Heart right ventricle (tissue), 16 donors: Measurements from ENCODE around the gene FAM200C. TPM values are rescaled to one million over a fixed set of nuclear protein-coding genes. Genes with fewer than 3 reads are reported as not detected.
"Not testable (repeated sequence)": the region's sequence is repeated elsewhere in the genome, so short reads cannot be mapped to it uniquely, and the experiment has no call there.

ENCODE experiments used
- ATAC-seq, 8 donors: fragments of 200-7000 bp; cut with Tn5 transposase; one replicate each; pipeline ENCODE4 v1.9.1; 2020; ENCODE audit warnings: mild to moderate bottlenecking in 8 of 8, moderate library complexity in 8 of 8, moderate number of reproducible peaks in 1 of 8
- DNase-seq, 2 donors: peaks; one replicate each; pipeline ENCODE4 v3.0.0-alpha.2; 2020
- H3K27ac ChIP-seq, 10 donors: fragments of 200-600 bp; sonication (generic) in 2 of 10; one replicate each; pipeline versions ENCODE4 v1.5.0 to v1.8.0; 2020 to 2022; ENCODE audit warnings: mild to moderate bottlenecking in 3 of 10
- H3K27me3 ChIP-seq, 7 donors: fragments of 200-600 bp; one replicate each; pipeline ENCODE4 v1.8.0; 2021 to 2022; ENCODE audit warnings: mild to moderate bottlenecking in 2 of 7
- H3K36me3 ChIP-seq, 9 donors: fragments of 200-600 bp; sonication (generic) in 1 of 9; one replicate each; pipeline versions ENCODE4 v1.5.0 to v1.8.0; 2020 to 2022; ENCODE audit warnings: mild to moderate bottlenecking in 2 of 9
- H3K4me1 ChIP-seq, 9 donors: fragments of 200-600 bp; sonication (generic) in 1 of 9; one replicate each; pipeline versions ENCODE4 v1.5.0 to v1.8.0; 2020 to 2022; ENCODE audit warnings: mild to moderate bottlenecking in 4 of 9
- H3K4me3 ChIP-seq, 10 donors: fragments of 200-600 bp; sonication (generic) in 2 of 10; one replicate each; pipeline versions ENCODE4 v1.5.0 to v1.8.0; 2020 to 2022; ENCODE audit warnings: mild to moderate bottlenecking in 7 of 10, moderate library complexity in 2 of 10
- H3K9me3 ChIP-seq, 11 donors: fragments of 200-600 bp in 10 of 11; sonication (generic) in 2 of 11; one replicate each; pipeline versions ENCODE4 v1.5.0 to v1.8.0; 2013 to 2022; ENCODE audit warnings: mild to moderate bottlenecking in 2 of 11, control low read depth in 1 of 11, moderate library complexity in 1 of 11
- CTCF ChIP-seq, 9 donors: fragments of 200-600 bp; sonication (generic) in 2 of 9; IDR thresholded peaks; one replicate each; pipeline versions ENCODE4 v1.5.0 to v1.8.0; 2021 to 2022; ENCODE audit warnings: antibody characterized with exemption in 9 of 9, mild to moderate bottlenecking in 5 of 9, moderate library complexity in 1 of 9
- WGBS, 2 donors: extraction: QIAGEN DNeasy Blood & Tissue Kit; methylation state at CpG; one replicate each; pipeline ENCODE4 v1.1.7; 2013; ENCODE audit warnings: inconsistent platforms in 1 of 2; 5-methylcytosine and 5-hydroxymethylcytosine counted together
- intact Hi-C, 10 donors: fragments of 100-400 bp; cut with DNase I; formaldehyde crosslinking; loops; one replicate each; pipeline versions ENCODE4 v1.11.1 to v1.14.2; 2022
- polyA plus RNA-seq, 2 donors: library from polyadenylated mRNA; stranded (reverse); fragments of 200-250 nt; gene quantifications; one replicate each; pipeline ENCODE4 v1.2.3, GENCODE V29; 2013
- total RNA-seq, 10 donors: library from RNA; stranded (reverse); fragmentation: NEBNext Ultra II Directional in 3 of 10; extraction: Animal tissue kit (Norgen Biotek cat#: 25700) in 3 of 10; gene quantifications; one replicate each; pipeline versions ENCODE4 v1.2.1 to v1.2.4, GENCODE V29; 2021 to 2023
- donor health status: Arrhythmogenic right ventricular cardiomyopathy.
- donor health status: ischemic (EF 13 %, LVEDD 7.1; RV severe dilation, severe dysfunction).
- donor health status: healthy with polysubstance abuse.
- donor health status: DM: no; HTN: yes; CAD: no.
- donor health status: DM: no; HTN: no; CAD: no.
- donor health status: ischemic (EF 25% LVEDD 6.9; RV normal size, moderate dysfunction).
- donor health status: ischemic (EF 25% LVEDD 5.7; RV mildly dilated, moderate dysfunction).
- donor health status: healthy.
- donor health status: DM: yes; HTN: yes; CAD: no.
- donor health status: Ischemic cardiomyopathy.
- donor health status: ischemic (EF 35%, LVEDD 5.7; RV mildly dilated, moderate dysfunction).
- donor health status: nonischemic (EF 11% LVEDD 7.7; RV severe dilation, severe dysfunction).
- donor health status: DM: yes; HTN: yes; CAD: no.
- donor health status: PGD.
- donor health status: ischemic (EF 29% LVEDD 5.4; RV normal size, mild dysfunction).
- donor health status: nonischemic (EF 23%, LVEDD 6.1; RV moderate dilation, normal function).

FAM200C gene
- total and polyA plus RNA-seq, 12 donors = 1.7 to 8.6 (median 3.6) TPM

GRCh38 chr5:160439205-160439600, 39.3 kb upstream of the FAM200C start:
- DNase-seq (peak; percentile 86 to 87), ATAC-seq (peak; percentile 90 to 98 (median 95))
- WGBS, 2 donors = 1% methylated on average over 11 of the region's 11 CpGs
- H3K9me3 ChIP-seq = no peaks in the 10 kb centered on the region
- H3K27ac ChIP-seq = peak overlapping the region in 4 of 10 donors; percentile 23 to 56 (median 44)
- TF ChIP-seq CTCF (IDR thresholded peaks at IDR 0.05) = peak; percentile 86 to 96 (median 94)
- H3K4me3 ChIP-seq = peak overlapping the region; percentile 9 to 55 (median 46)
- H3K4me1 ChIP-seq = peaks cover 0 to 26% (median 6%) of the 10 kb centered on the region in 9 donors
- no peaks in the 10 kb centered on the region for H3K36me3 ChIP-seq
- intact Hi-C loops = loop anchor here in 2 of 10 donors (2.0 to 5.0 kb wide), 2 partner anchors 68 to 70 kb away; no protein-coding TSS in a partner anchor
- H3K27me3 ChIP-seq = peaks cover 0 to 7% (median 0%) of the 10 kb centered on the region in 7 donors

GRCh38 chr5:160438316-160439204, 38.7 kb upstream of the FAM200C start:
- peak; percentile 63 to 91 (median 82) for ATAC-seq
- Histone ChIP-seq H3K4me1 (peaks cover 0 to 26% (median 6%) of the 10 kb centered on the region in 9 donors), H3K27me3 (peaks cover 0 to 7% (median 0%) of the 10 kb centered on the region in 7 donors), H3K9me3 (no peaks in the 10 kb centered on the region), H3K4me3 (peak overlapping the region; percentile 9 to 55 (median 46)), H3K27ac (peak overlapping the region in 5 of 10 donors; percentile 23 to 56 (median 40)), H3K36me3 (no peaks in the 10 kb centered on the region)
- 5% methylated on average over 18 of the region's 18 CpGs for WGBS, 2 donors
- peak in 1 of 2 donors; percentile 58 for DNase-seq
- intact Hi-C loops = loop anchor here in 2 of 10 donors (2.0 to 5.0 kb wide), 2 partner anchors 69 to 70 kb away; no protein-coding TSS in a partner anchor
- peak; percentile 40 to 82 (median 67) for TF ChIP-seq CTCF (IDR thresholded peaks at IDR 0.05)

- no peaks in the 10 kb centered on the region for H3K9me3 ChIP-seq
- intact Hi-C loops = loop anchor here in 1 of 10 donors (5.0 kb wide), 1 partner anchor 70 kb away; no protein-coding TSS in a partner anchor
These were observed 37.4 kb upstream of the FAM200C start for GRCh38 chr5:160437271-160437670.

GRCh38 chr5:160436661-160437060, 36.8 kb upstream of the FAM200C start:
- 42 to 55% methylated on average over 6 of the region's 6 CpGs for WGBS, 2 donors
- not testable (repeated sequence) for H3K27ac ChIP-seq, H3K9me3 ChIP-seq, DNase-seq, H3K4me3 ChIP-seq, ATAC-seq, H3K27me3 ChIP-seq, H3K36me3 ChIP-seq
- intact Hi-C loops = loop anchor here in 1 of 10 donors (5.0 kb wide), 1 partner anchor 71 kb away; no protein-coding TSS in a partner anchor
- peaks cover 0 to 26% (median 6%) of the 10 kb centered on the region in 9 donors for H3K4me1 ChIP-seq

More at GRCh38 chr5:160437271-160437670, 37.4 kb upstream of the FAM200C start:
- TF ChIP-seq CTCF (IDR thresholded peaks at IDR 0.05) = no peak
- no peaks in the 10 kb centered on the region for H3K36me3 ChIP-seq
- H3K4me3 ChIP-seq = no peak overlapping the region
- H3K27ac ChIP-seq = no peak overlapping the region
- DNase-seq (no peak), ATAC-seq (no peak)
- H3K4me1 ChIP-seq = peaks cover 0 to 26% (median 6%) of the 10 kb centered on the region in 9 donors
- H3K27me3 ChIP-seq = peaks cover 0 to 7% (median 0%) of the 10 kb centered on the region in 7 donors
